Measurements from ENCODE around the gene SPPL2C. TPM values are rescaled to one million over a fixed set of nuclear protein-coding genes. Genes with fewer than 3 reads are reported as not detected.

The SPPL2C gene
- total RNA-seq, 5 donors from 2014 or later (not counting 1 experiment from before 2014, with no cell fraction given) = not detected

- H3K4me3 ChIP-seq (ENCODE audit: control insufficient read depth in 1 of 2, extremely low read depth in 1 of 2, low read length in 1 of 2) = no peak overlapping the region
- H3K27ac ChIP-seq (ENCODE audit: low read length) = no peak overlapping the region
- 80% methylated on average over 2 of the region's 7 CpGs for WGBS (ENCODE audit: insufficient coverage)
- H3K4me1 Mint-ChIP-seq = no peaks in the 10 kb centered on the region
- no peak overlapping the region for H3K27ac Mint-ChIP-seq
- ChIA-PET POLR2A (no interaction called here), CTCF (no interaction called here)
- DNase-seq (no peak), ATAC-seq (replicated peaks in 1 of 4) (no peak)
- no peaks in the 10 kb centered on the region for H3K36me3 ChIP-seq (ENCODE audit: control insufficient read depth in 2 of 2, extremely low read depth in 1 of 2, insufficient read depth in 1 of 2, low read length in 1 of 2)
- peaks cover 0 to under 1% of the 10 kb centered on the region in 2 donors for H3K27me3 Mint-ChIP-seq
- no peak overlapping the region for H3K4me3 Mint-ChIP-seq
- H3K36me3 Mint-ChIP-seq = no peaks in the 10 kb centered on the region
- H3K27me3 ChIP-seq (replicated peaks in 1 of 2; ENCODE audit: control insufficient read depth in 2 of 2, extremely low read depth in 1 of 2, insufficient read depth in 2 of 2, low read length in 1 of 2) = peaks cover 0 to 20% of the 10 kb centered on the region in 2 experiments
- no peaks in the 10 kb centered on the region for H3K9me3 ChIP-seq
- no peaks in the 10 kb centered on the region for H3K4me1 ChIP-seq (ENCODE audit: control insufficient read depth in 1 of 2, extremely low read depth in 1 of 2, insufficient read depth in 2 of 2, low read length in 2 of 2)
- H3K9me3 Mint-ChIP-seq = no peaks in the 10 kb centered on the region
Observed at GRCh38 chr17:45841883-45842525, 2.7 kb upstream of the SPPL2C start.

GRCh38 chr17:45843722-45844121 lies 959 bp upstream of the SPPL2C start:
- no peak for ATAC-seq (replicated peaks in 1 of 4)
- Mint-ChIP-seq H3K4me3 (no peak overlapping the region), H3K27me3 (peaks cover 2 to 4% of the 10 kb centered on the region in 2 donors), H3K27ac (no peak overlapping the region), H3K9me3 (no peaks in the 10 kb centered on the region), H3K36me3 (no peaks in the 10 kb centered on the region), H3K4me1 (no peaks in the 10 kb centered on the region)
- no peak for DNase-seq
- Histone ChIP-seq H3K27me3 (replicated peaks in 1 of 2; ENCODE audit: control insufficient read depth in 2 of 2, extremely low read depth in 1 of 2, insufficient read depth in 2 of 2, low read length in 1 of 2) (peaks cover 0 to 22% of the 10 kb centered on the region in 2 experiments), H3K27ac (ENCODE audit: low read length) (no peak overlapping the region), H3K4me1 (ENCODE audit: control insufficient read depth in 1 of 2, extremely low read depth in 1 of 2, insufficient read depth in 2 of 2, low read length in 2 of 2) (no peaks in the 10 kb centered on the region), H3K4me3 (ENCODE audit: control insufficient read depth in 1 of 2, extremely low read depth in 1 of 2, low read length in 1 of 2) (no peak overlapping the region), H3K9me3 (no peaks in the 10 kb centered on the region), H3K36me3 (ENCODE audit: control insufficient read depth in 2 of 2, extremely low read depth in 1 of 2, insufficient read depth in 1 of 2, low read length in 1 of 2) (no peaks in the 10 kb centered on the region)
- WGBS (ENCODE audit: insufficient coverage) = 100% methylated on average over 1 of the region's 4 CpGs
- ChIA-PET CTCF (no interaction called here), POLR2A (no interaction called here)

GRCh38 chr17:45845376-45846185 lies 900 bp downstream of the SPPL2C start:
- H3K27ac Mint-ChIP-seq = no peak overlapping the region
- H3K27ac ChIP-seq (ENCODE audit: low read length) = no peak overlapping the region
- DNase-seq (no peak), ATAC-seq (replicated peaks in 1 of 4) (no peak)
- no peaks in the 10 kb centered on the region for H3K4me1 Mint-ChIP-seq
- no peaks in the 10 kb centered on the region for H3K9me3 Mint-ChIP-seq
- no peaks in the 10 kb centered on the region for H3K4me1 ChIP-seq (ENCODE audit: control insufficient read depth in 1 of 2, extremely low read depth in 1 of 2, insufficient read depth in 2 of 2, low read length in 2 of 2)
- no peaks in the 10 kb centered on the region for H3K36me3 Mint-ChIP-seq
- H3K27me3 ChIP-seq (replicated peaks in 1 of 2; ENCODE audit: control insufficient read depth in 2 of 2, extremely low read depth in 1 of 2, insufficient read depth in 2 of 2, low read length in 1 of 2) = peaks cover 0 to 26% of the 10 kb centered on the region in 2 experiments
- H3K4me3 Mint-ChIP-seq = no peak overlapping the region
- no peaks in the 10 kb centered on the region for H3K9me3 ChIP-seq
- no peak overlapping the region for H3K4me3 ChIP-seq (ENCODE audit: control insufficient read depth in 1 of 2, extremely low read depth in 1 of 2, low read length in 1 of 2)
- peaks cover 2 to 6% of the 10 kb centered on the region in 2 donors for H3K27me3 Mint-ChIP-seq
- POLR2A ChIA-PET = no interaction called here
- CTCF ChIA-PET = no interaction called here
- 88% methylated on average over 34 of the region's 35 CpGs for WGBS (ENCODE audit: insufficient coverage)
- H3K36me3 ChIP-seq (ENCODE audit: control insufficient read depth in 2 of 2, extremely low read depth in 1 of 2, insufficient read depth in 1 of 2, low read length in 1 of 2) = no peaks in the 10 kb centered on the region

GRCh38 chr17:45846223-45846622 lies 1.5 kb downstream of the SPPL2C start:
- ATAC-seq (replicated peaks in 1 of 4) = no peak

GRCh38 chr17:45846646-45847045 lies 2.0 kb downstream of the SPPL2C start:
- CTCF ChIA-PET = no interaction called here
- H3K4me1 ChIP-seq (ENCODE audit: control insufficient read depth in 1 of 2, extremely low read depth in 1 of 2, insufficient read depth in 2 of 2, low read length in 2 of 2) = no peaks in the 10 kb centered on the region
- Mint-ChIP-seq H3K27me3 (peaks cover 2 to 14% of the 10 kb centered on the region in 2 donors), H3K4me1 (no peaks in the 10 kb centered on the region), H3K9me3 (no peaks in the 10 kb centered on the region), H3K27ac (no peak overlapping the region), H3K4me3 (no peak overlapping the region), H3K36me3 (no peaks in the 10 kb centered on the region)
- 73% methylated on average over 8 of the region's 9 CpGs for WGBS (ENCODE audit: insufficient coverage)
- DNase-seq = no peak
- ATAC-seq (replicated peaks in 1 of 4) = no peak
- no peaks in the 10 kb centered on the region for H3K9me3 ChIP-seq
- H3K36me3 ChIP-seq (ENCODE audit: control insufficient read depth in 2 of 2, extremely low read depth in 1 of 2, insufficient read depth in 1 of 2, low read length in 1 of 2) = no peaks in the 10 kb centered on the region
- H3K4me3 ChIP-seq (ENCODE audit: control insufficient read depth in 1 of 2, extremely low read depth in 1 of 2, low read length in 1 of 2) = no peak overlapping the region
- no peak overlapping the region for H3K27ac ChIP-seq (ENCODE audit: low read length)
- POLR2A ChIA-PET = no interaction called here
- peaks cover 0 to 33% of the 10 kb centered on the region in 2 experiments for H3K27me3 ChIP-seq (replicated peaks in 1 of 2; ENCODE audit: control insufficient read depth in 2 of 2, extremely low read depth in 1 of 2, insufficient read depth in 2 of 2, low read length in 1 of 2)

More at GRCh38 chr17:45846223-45846622, 1.5 kb downstream of the SPPL2C start:
- Histone ChIP-seq H3K27ac (ENCODE audit: low read length) (no peak overlapping the region), H3K4me1 (ENCODE audit: control insufficient read depth in 1 of 2, extremely low read depth in 1 of 2, insufficient read depth in 2 of 2, low read length in 2 of 2) (no peaks in the 10 kb centered on the region), H3K9me3 (no peaks in the 10 kb centered on the region), H3K36me3 (ENCODE audit: control insufficient read depth in 2 of 2, extremely low read depth in 1 of 2, insufficient read depth in 1 of 2, low read length in 1 of 2) (no peaks in the 10 kb centered on the region), H3K27me3 (replicated peaks in 1 of 2; ENCODE audit: control insufficient read depth in 2 of 2, extremely low read depth in 1 of 2, insufficient read depth in 2 of 2, low read length in 1 of 2) (peaks cover 0 to 28% of the 10 kb centered on the region in 2 experiments), H3K4me3 (ENCODE audit: control insufficient read depth in 1 of 2, extremely low read depth in 1 of 2, low read length in 1 of 2) (no peak overlapping the region)
- no peaks in the 10 kb centered on the region for H3K4me1 Mint-ChIP-seq
- H3K4me3 Mint-ChIP-seq = no peak overlapping the region
- 77% methylated on average over 10 of the region's 10 CpGs for WGBS (ENCODE audit: insufficient coverage)
- H3K27me3 Mint-ChIP-seq = peaks cover 2 to 12% of the 10 kb centered on the region in 2 donors
- ChIA-PET POLR2A (no interaction called here), CTCF (no interaction called here)
- no peak for DNase-seq
- H3K27ac Mint-ChIP-seq = no peak overlapping the region
- H3K9me3 Mint-ChIP-seq = no peaks in the 10 kb centered on the region
- no peaks in the 10 kb centered on the region for H3K36me3 Mint-ChIP-seq

- 87% methylated on average over 3 of the region's 4 CpGs for WGBS (ENCODE audit: insufficient coverage)
- ChIA-PET POLR2A (no interaction called here), CTCF (no interaction called here)
- no peaks in the 10 kb centered on the region for H3K36me3 ChIP-seq (ENCODE audit: control insufficient read depth in 2 of 2, extremely low read depth in 1 of 2, insufficient read depth in 1 of 2, low read length in 1 of 2)
- no peak overlapping the region for H3K27ac ChIP-seq (ENCODE audit: low read length)
- peaks cover 4 to 17% of the 10 kb centered on the region in 2 donors for H3K27me3 Mint-ChIP-seq
- H3K4me3 ChIP-seq (ENCODE audit: control insufficient read depth in 1 of 2, extremely low read depth in 1 of 2, low read length in 1 of 2) = no peak overlapping the region
- H3K4me3 Mint-ChIP-seq = no peak overlapping the region
- DNase-seq (no peak), ATAC-seq (replicated peaks in 1 of 4) (no peak)
- no peak overlapping the region for H3K27ac Mint-ChIP-seq
- H3K9me3 Mint-ChIP-seq = no peaks in the 10 kb centered on the region
- H3K36me3 Mint-ChIP-seq = no peaks in the 10 kb centered on the region
- no peaks in the 10 kb centered on the region for H3K9me3 ChIP-seq
- H3K4me1 Mint-ChIP-seq = no peaks in the 10 kb centered on the region
- H3K27me3 ChIP-seq (replicated peaks in 1 of 2; ENCODE audit: control insufficient read depth in 2 of 2, extremely low read depth in 1 of 2, insufficient read depth in 2 of 2, low read length in 1 of 2) = peaks cover 0 to 37% of the 10 kb centered on the region in 2 experiments
- no peaks in the 10 kb centered on the region for H3K4me1 ChIP-seq (ENCODE audit: control insufficient read depth in 1 of 2, extremely low read depth in 1 of 2, insufficient read depth in 2 of 2, low read length in 2 of 2)
Observed at GRCh38 chr17:45847101-45847500, 2.4 kb downstream of the SPPL2C start.
